Fibroblast of skin of abdomen (primary cell): Measurements from ENCODE around the gene YBEY.
"Not testable (repeated sequence)": the region's sequence is repeated elsewhere in the genome, so short reads cannot be mapped to it uniquely, and the experiment has no call there.

Source experiments
- DNase-seq: peaks from one replicate; pipeline ENCODE4 v3.0.0-alpha.2; 2013

Gene YBEY

GRCh38 chr21:46304955-46305354, 18.8 kb downstream of the YBEY start:
- no peak for DNase-seq

- DNase-seq, result peak; percentile 46
Measured at GRCh38 chr21:46307625-46308024, 21.5 kb downstream of the YBEY start.

DNA sequence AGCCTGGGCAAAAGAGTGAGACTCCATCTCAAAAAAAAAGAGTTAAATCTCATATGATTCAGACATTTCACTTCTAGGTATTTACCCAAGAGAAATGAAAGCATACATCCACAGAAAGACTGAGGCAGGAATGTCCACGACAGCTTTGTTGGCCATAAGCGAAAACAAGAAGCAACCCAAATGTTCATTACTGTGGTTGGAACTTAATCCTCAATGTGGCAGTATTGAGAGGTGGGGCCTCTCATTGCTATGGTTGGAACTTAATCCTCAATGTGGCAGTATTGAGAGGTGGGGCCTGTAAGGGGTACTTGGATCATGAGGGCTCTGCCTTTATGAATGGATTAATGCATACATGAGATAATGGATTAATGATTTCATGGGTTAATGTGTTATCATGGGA, 22.3 kb downstream of the YBEY start:
- no peak for DNase-seq

DNA sequence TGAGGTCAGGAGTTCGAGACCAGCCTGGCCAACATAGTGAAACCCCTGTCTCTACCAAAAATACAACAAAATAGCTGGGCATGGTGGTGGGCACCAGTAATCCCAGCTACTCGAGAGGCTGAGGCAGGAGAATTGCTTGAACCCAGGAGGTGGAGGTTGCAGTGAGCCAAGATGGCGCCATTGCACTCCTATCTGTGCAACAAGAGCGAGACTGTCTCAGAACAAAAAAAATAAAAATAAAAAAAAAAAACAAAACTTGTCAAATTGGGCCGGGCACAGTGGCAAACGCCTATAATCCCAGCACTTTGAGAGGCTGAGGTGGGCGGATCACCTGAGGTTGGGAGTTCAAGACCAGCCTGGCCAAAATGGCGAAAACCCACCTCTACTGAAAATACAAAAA, 24.1 kb downstream of the YBEY start:
- DNase-seq, result not testable (repeated sequence)

DNA sequence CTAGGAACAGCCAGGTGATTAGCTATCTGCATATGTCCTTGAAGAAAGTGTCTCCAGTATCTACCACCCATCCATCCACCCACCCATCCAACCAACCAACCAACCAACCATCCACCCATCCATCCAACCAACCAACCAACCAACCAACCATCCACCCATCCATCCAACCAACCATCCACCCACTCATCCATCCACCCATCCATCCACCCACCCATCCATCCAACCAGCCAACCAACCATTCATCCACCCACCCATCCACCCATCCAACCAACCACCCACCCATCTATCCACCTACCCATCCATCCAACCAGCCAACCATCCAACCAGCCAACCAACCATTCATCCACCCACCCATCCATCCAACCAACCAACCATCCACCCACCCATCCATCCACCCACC, 25.4 kb downstream of the YBEY start:
- DNase-seq, result no peak

GRCh38 chr21:46312949-46313348, 26.8 kb downstream of the YBEY start:
- DNase-seq, result no peak

DNA sequence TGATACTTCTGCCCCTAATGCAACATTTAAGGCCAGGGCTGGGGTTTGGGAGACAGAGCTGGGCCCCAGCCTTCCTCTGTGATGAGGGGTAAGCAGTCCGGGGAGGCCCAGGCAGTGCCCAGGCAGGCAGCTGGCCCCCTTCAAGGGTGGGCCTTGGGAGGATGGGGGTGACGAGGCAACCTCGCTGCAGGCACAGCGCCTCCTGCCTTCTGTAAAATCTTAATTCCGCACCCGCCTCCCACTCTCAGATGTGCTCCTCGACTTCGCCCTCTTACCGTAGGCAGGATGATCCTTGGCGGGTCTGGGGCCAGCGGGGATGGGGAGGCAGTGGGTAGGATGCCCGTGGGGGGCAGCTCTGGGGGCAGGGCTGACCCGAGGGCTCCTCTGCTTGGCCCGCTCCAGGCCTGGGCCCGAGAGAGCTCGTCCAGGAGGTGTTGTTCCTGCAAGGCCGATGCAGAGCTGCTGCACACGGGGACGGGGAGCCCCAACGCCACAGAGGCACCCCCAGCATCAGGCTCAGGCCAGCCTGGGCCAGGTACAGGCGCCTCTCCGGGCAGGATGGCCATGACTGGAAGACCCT, 28.4 kb downstream of the YBEY start:
- no peak for DNase-seq

DNA sequence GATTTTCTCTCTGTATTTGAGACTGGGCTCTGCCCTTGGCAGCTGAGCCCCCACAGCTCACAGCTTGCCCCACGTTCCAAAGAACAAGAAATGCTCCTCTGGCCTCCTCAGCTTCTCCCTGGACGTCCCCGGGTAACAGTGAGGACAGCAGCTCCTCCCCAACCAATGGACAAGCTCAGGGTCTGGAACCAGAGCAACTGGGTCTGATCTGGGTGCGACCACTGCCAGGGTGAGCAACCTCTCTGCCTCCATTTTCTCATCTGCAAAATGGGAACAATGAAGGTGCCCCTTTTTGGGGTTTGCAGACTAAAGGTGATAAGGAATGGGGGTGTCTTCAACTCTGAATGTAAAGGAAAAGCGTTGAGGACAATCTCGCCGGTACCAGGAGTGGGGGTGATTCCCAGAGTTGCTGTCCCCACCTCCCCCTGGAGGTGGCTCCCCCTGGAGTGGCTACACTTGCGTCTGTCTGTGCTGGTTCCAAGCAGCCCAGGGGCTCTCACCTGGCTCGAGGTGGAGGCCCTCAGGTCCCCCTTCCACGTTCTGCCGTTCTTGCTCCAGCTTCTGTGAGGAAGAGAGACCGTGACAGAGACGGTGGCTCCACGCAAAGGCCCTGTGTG, 30.7 kb downstream of the YBEY start:
- DNase-seq, result no peak

GRCh38 chr21:46317710-46318463, 31.7 kb downstream of the YBEY start:
- DNase-seq, result no peak

- DNase-seq, result no peak
Measured at GRCh38 chr21:46318464-46318845, 32.3 kb downstream of the YBEY start.

- DNase-seq, result no peak
Measured at GRCh38 chr21:46319186-46319585, 33.0 kb downstream of the YBEY start.

DNA sequence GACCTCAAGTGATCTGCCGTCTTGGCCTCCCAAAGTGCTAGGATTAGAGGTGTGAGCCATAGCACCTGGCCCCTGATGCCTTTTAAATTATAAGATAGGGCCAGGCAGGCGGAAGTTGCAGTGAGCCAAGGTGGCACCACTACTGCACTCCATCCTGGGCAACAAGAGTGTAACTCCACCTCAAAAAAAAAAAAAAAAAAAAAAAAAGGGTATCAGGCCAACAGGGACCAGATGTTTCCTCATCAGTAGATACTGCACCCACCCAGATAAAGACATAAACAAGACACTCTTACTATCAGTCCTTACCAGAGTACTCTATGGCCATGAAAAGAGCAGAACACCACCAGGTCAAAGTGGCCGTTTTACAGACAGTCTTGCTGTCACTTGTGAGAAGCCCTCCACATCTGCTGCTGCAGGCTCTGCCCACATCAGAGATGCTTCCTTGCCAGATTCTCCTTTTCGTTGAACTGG, 34.2 kb downstream of the YBEY start:
- DNase-seq, result no peak

DNA sequence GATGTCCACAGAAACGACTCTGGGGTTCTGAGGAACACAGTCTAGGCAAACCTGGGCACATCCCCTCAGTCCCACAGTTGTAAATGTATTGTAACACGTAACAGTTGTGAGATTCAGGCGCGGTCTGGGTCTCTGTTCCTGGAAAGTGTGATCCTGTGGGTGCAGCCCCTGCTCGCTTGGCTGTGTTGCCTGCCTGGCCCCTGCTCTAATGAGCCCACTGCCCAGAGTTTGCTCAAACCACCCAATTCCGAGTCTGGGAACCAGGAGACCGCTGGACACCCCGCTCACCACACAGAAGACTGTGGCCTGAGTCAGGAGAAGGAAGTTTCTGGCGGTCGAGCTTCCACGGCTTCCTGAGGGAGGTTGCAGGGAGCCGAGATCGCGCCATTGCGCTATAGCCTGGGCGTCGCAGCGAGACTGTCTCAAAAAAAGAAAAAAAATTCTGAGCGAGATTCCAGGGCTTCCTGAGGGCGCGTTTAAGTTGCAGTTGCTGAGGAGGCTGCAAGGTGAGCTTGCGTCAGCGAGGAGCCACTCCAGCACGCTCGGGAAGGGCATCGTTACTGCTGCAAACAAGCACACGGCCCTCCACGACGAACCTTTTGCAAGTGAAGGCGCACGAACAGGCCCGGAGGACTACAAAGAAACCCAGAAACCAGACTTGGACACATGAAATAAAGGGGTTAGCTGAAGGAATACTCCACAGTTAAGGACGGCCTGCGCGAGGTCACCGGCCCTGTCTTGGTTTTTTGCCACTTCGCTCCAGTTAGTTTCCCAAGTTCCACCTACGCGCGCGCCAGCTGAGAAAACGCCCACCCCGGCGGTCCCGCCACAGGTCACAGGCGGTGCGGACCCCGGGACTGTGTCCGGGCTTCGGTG, 36.4 kb downstream of the YBEY start:
- DNase-seq, result peak; percentile 21

DNA sequence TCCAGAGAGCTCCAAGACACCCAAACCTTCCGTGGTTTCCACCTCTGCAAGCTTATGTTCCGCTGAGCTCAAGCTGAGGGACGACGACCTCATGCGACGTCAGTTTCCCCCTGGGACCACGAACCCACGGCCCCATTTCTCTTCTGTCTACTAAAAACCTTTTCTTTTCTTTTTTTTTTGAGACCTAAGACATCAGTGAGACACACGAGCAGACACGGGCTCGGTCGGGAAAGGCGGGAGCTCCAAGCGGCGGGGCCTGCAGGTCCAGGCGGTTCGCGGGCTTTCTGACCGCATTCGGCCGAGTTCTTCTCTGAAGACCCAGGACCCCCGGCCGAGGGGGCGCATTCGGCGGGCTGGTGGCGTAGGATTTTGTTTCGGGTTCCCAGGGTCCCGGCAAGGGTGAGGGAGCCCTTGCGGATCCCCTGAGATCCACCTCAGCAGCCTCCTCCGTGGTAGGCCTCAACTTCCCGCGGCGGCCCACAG, 37.1 kb downstream of the YBEY start:
- DNase-seq, result no peak

DNA sequence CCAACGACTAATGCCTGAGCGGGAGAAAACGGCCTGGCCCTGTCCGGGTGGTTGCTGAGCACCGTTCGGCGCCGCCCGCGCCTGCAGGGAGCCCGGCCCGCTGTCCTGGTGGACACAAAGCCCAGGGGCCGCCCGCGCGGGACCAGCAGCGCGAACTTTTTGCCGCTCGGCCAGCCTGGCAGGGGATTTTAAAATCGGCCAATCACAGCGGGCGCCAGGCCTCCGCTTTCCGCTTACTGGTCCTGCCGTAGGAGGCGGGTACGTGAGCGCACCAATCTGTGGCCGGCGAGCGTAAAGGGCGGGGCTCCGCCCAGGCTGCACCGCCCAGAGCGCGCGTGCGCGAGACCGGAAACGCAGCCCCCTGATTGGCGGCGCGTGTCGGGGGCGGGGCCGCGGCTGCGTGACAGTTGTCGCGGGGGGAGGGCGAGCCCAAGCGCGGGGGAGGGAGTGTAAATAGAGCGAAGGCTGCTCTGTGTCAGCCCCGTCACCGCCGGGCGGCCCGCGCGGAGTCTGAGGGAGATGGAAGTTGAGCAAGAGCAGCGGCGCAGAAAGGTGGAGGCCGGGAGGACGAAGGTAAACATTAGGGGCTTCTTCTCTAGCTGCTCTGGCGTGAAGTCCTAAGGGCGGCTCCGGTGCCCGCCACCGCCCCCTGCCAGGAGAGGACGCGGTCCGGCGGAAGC, 37.7 kb downstream of the YBEY start, which contains the start of the genes C21orf58 and PCNT:
Gene C21orf58 (minus strand): TSS at position 161 of the 680 bp plus-strand sequence. CDS start 1,132 bp downstream, outside the sequence.
Gene PCNT (plus strand): TSS at position 447 of the 680 bp plus-strand sequence. CDS start 73 bp downstream, at position 520.
- peak; percentile 98 for DNase-seq

GRCh38 chr21:46324390-46325072, 38.4 kb downstream of the YBEY start:
- peak; percentile 87 for DNase-seq

DNA sequence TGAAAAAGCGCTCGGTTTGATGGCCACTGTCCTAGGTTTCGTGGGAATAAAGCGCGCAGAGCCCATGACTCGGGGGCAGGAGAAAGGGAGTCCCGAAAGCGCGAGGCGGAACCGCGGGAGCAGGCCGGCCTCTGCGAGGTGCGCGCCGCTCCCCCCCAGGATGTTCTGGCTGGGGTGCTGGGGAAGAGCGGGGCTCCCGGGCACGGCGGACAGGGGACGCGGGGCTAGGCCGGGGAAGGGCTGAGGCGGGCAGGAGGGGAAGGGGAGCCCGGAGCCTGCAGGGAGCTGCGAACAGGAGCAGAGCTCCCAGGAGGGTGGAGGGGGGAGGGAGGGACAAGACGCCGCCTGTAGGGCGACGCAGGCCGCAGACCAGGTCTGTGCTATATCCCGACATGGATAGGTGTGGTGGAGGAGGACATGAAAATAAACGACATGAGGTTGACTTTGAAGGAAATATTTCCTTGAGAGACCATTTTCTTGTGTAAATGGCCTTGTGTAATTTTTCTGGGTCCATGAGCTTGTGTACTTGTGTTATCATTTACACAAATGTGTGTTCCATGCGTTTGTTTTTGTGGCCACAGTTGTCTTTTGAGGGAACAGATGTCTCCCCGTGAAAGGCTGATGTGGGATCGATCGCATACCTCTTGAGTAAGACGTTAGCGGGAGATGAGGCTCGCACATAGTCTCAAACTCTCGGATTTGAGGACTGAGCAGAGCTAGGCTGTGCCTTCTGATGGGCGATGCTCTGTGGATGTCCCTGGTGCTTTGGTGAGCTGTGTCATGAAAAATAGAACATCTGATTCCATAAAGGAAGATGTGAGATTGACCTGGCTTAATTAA, 39.2 kb downstream of the YBEY start:
- DNase-seq, result peak; percentile 48

- no peak for DNase-seq
Measured at GRCh38 chr21:46326110-46326703, 40.1 kb downstream of the YBEY start.

DNA sequence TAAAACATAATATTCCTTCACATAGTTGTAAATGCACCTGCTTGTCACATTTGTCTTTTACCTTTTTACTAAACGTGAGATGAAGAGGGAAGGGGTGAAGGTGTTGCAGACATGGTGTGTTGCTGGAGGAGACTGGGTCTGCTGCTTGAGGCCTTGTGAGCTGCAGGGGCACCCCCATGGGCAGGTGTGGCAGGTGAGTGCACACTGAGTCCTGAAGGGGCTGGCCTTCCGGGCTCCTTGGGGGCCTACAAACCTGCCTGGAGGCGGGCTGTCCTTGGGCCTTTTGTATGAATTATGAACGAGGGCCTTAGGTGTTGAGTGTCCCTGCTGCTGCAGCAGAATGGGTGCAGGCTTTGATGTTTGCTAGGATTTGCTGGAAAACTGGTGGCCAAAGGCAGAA, 41.6 kb downstream of the YBEY start:
- no peak for DNase-seq

GRCh38 chr21:46328151-46328550, 42.0 kb downstream of the YBEY start:
- DNase-seq, result no peak
